Activated CD8-positive, alpha-beta memory T cell treated with anti-CD3 and anti-CD28 coated beads, Interleukin-2, amount 50 U/mL, for 24 hours (primary cell): ENCODE data around the gene KRTAP13-2.

Source experiments
- DNase-seq: peaks from one replicate; pipeline ENCODE4 v3.0.0-alpha.2; 2020; ENCODE audit errors: extremely low read depth

The KRTAP13-2 gene

DNA sequence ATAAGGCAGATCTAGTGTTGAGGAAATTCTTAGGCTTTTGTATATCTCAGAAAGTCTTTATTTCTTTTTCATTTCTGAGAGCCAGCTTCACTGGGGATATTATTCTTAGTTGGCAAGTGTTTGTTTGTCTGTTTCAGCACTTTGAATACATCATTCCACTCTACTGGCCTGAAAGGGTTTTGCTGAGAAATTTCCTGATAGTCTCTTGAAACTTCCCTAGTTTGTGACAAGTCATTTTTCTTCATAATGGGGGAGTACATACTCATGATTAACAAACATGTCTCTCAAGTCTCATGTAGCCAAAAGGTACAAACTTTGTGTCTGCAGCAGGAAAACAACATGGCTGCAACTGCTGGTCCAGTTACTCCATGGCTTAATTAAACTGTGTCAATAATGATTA is 45.7 kb downstream of the KRTAP13-2 start:
- DNase-seq = no peak
